GM21390 (cell line): ENCODE data around the gene ERC1.
"Not testable (repeated sequence)": the region's sequence is repeated elsewhere in the genome, so short reads cannot be mapped to it uniquely, and the experiment has no call there.

Experiments
- ATAC-seq: cut with Tn5 transposase; IDR thresholded peaks from one replicate; pipeline ENCODE4 v1.9.1; 2021; ENCODE audit not compliant: unreplicated experiment

Gene ERC1

GRCh38 chr12:1117371-1117770 is 126.3 kb downstream of the ERC1 start:
- ATAC-seq = no peak

- ATAC-seq = no peak
These were observed 127.0 kb downstream of the ERC1 start for GRCh38 chr12:1117970-1118563.

- ATAC-seq = no peak
These were observed 131.8 kb downstream of the ERC1 start for GRCh38 chr12:1122786-1123185.

GRCh38 chr12:1126091-1126490 is 135.1 kb downstream of the ERC1 start:
- no peak for ATAC-seq

GRCh38 chr12:1127021-1127420 is 136.0 kb downstream of the ERC1 start:
- ATAC-seq = no peak

GRCh38 chr12:1130164-1130563 is 139.1 kb downstream of the ERC1 start:
- no peak for ATAC-seq

GRCh38 chr12:1130571-1130970 is 139.5 kb downstream of the ERC1 start:
- no peak for ATAC-seq

GRCh38 chr12:1131811-1132224 is 140.8 kb downstream of the ERC1 start:
- ATAC-seq = no peak

GRCh38 chr12:1132311-1132710 is 141.3 kb downstream of the ERC1 start:
- ATAC-seq = no peak

- ATAC-seq = no peak
These were observed 147.7 kb downstream of the ERC1 start for GRCh38 chr12:1138691-1139090.

- not testable (repeated sequence) for ATAC-seq
These were observed 155.7 kb downstream of the ERC1 start for GRCh38 chr12:1146758-1147157.

- ATAC-seq = no peak
These were observed 156.8 kb downstream of the ERC1 start for GRCh38 chr12:1147821-1148220.

- ATAC-seq = no peak
These were observed 166.0 kb downstream of the ERC1 start for GRCh38 chr12:1157046-1157445.

- no peak for ATAC-seq
These were observed 170.2 kb downstream of the ERC1 start for GRCh38 chr12:1161197-1161596.

- no peak for ATAC-seq
These were observed 171.2 kb downstream of the ERC1 start for GRCh38 chr12:1162081-1162760.

GRCh38 chr12:1167784-1168183 is 176.8 kb downstream of the ERC1 start:
- no peak for ATAC-seq

GRCh38 chr12:1170411-1170810 is 179.4 kb downstream of the ERC1 start:
- ATAC-seq = no peak

- ATAC-seq = no peak
These were observed 180.8 kb downstream of the ERC1 start for GRCh38 chr12:1171657-1172408.

- ATAC-seq = no peak
These were observed 183.0 kb downstream of the ERC1 start for GRCh38 chr12:1173781-1174617.

GRCh38 chr12:1174659-1175058 is 183.6 kb downstream of the ERC1 start:
- no peak for ATAC-seq

- ATAC-seq = no peak
These were observed 185.2 kb downstream of the ERC1 start for GRCh38 chr12:1176191-1176590.
